ENCODE data around the gene SSBP4.

GRCh38 chr19:18450931-18451836, 32.0 kb downstream of the SSBP4 start:
- TF ChIP-seq, protein P1, sequence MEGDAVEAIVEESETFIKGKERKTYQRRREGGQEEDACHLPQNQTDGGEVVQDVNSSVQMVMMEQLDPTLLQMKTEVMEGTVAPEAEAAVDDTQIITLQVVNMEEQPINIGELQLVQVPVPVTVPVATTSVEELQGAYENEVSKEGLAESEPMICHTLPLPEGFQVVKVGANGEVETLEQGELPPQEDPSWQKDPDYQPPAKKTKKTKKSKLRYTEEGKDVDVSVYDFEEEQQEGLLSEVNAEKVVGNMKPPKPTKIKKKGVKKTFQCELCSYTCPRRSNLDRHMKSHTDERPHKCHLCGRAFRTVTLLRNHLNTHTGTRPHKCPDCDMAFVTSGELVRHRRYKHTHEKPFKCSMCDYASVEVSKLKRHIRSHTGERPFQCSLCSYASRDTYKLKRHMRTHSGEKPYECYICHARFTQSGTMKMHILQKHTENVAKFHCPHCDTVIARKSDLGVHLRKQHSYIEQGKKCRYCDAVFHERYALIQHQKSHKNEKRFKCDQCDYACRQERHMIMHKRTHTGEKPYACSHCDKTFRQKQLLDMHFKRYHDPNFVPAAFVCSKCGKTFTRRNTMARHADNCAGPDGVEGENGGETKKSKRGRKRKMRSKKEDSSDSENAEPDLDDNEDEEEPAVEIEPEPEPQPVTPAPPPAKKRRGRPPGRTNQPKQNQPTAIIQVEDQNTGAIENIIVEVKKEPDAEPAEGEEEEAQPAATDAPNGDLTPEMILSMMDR (IDR thresholded peaks at IDR 0.05): peak; percentile 77
- TF ChIP-seq, protein P2, sequence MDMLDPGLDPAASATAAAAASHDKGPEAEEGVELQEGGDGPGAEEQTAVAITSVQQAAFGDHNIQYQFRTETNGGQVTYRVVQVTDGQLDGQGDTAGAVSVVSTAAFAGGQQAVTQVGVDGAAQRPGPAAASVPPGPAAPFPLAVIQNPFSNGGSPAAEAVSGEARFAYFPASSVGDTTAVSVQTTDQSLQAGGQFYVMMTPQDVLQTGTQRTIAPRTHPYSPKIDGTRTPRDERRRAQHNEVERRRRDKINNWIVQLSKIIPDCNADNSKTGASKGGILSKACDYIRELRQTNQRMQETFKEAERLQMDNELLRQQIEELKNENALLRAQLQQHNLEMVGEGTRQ (IDR thresholded peaks at IDR 0.05): no peak
- no peak for TF ChIP-seq KDM1A (IDR thresholded peaks at IDR 0.05; ENCODE audit: low read depth)
